Measurements from ENCODE around the gene STXBP6. TPM values are rescaled to one million over a fixed set of nuclear protein-coding genes. Genes with fewer than 3 reads are reported as not detected.

The STXBP6 gene
- total RNA-seq, 1 experiment from 2014 or later = 0.27 TPM

GRCh38 chr14:25042362-25043299 is 7.3 kb downstream of the STXBP6 start (continued):
- TF ChIP-seq, protein P1, sequence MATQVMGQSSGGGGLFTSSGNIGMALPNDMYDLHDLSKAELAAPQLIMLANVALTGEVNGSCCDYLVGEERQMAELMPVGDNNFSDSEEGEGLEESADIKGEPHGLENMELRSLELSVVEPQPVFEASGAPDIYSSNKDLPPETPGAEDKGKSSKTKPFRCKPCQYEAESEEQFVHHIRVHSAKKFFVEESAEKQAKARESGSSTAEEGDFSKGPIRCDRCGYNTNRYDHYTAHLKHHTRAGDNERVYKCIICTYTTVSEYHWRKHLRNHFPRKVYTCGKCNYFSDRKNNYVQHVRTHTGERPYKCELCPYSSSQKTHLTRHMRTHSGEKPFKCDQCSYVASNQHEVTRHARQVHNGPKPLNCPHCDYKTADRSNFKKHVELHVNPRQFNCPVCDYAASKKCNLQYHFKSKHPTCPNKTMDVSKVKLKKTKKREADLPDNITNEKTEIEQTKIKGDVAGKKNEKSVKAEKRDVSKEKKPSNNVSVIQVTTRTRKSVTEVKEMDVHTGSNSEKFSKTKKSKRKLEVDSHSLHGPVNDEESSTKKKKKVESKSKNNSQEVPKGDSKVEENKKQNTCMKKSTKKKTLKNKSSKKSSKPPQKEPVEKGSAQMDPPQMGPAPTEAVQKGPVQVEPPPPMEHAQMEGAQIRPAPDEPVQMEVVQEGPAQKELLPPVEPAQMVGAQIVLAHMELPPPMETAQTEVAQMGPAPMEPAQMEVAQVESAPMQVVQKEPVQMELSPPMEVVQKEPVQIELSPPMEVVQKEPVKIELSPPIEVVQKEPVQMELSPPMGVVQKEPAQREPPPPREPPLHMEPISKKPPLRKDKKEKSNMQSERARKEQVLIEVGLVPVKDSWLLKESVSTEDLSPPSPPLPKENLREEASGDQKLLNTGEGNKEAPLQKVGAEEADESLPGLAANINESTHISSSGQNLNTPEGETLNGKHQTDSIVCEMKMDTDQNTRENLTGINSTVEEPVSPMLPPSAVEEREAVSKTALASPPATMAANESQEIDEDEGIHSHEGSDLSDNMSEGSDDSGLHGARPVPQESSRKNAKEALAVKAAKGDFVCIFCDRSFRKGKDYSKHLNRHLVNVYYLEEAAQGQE (IDR thresholded peaks at IDR 0.05; ENCODE audit: low read depth) = no peak
- TF ChIP-seq EZH2phosphoT487 (IDR thresholded peaks at IDR 0.05; ENCODE audit: borderline replicate concordance) = no peak
- no peak for TF ChIP-seq SRF (IDR thresholded peaks at IDR 0.05; ENCODE audit: low read depth)
- TF ChIP-seq, protein P2, sequence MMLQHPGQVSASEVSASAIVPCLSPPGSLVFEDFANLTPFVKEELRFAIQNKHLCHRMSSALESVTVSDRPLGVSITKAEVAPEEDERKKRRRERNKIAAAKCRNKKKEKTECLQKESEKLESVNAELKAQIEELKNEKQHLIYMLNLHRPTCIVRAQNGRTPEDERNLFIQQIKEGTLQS (IDR thresholded peaks at IDR 0.05) = no peak
- no peak for TF ChIP-seq CBX3 (IDR thresholded peaks at IDR 0.05; ENCODE audit: low read depth)
- no peak for TF ChIP-seq FOSL1 (IDR thresholded peaks at IDR 0.05; ENCODE audit: low read depth)

DNA sequence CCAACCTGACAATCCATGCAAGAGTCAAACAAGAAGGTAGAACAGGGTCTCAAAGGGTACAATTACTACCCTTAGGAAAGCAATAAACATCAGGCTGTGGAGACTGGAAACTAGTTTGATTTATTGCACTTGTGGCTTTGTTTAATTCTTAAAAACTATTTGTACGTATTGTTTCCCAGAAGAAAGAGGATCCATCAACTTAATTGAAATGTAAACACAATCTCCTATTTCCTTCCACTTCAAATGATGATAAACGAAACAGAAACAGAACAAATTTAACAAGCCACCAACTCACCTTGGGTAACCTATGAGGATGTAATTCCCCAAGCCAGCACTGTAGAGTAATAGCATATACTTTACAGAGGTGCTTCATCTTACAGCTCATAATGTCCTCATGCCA is 8.0 kb downstream of the STXBP6 start:
- BruUV-seq (replicated peaks) = no TSS peak
- Histone ChIP-seq H4K20me1 (ENCODE audit: insufficient read depth) (no peaks in the 10 kb centered on the region), H3K79me2 (ENCODE audit: insufficient read depth, low read length) (no peaks in the 10 kb centered on the region), H3K9me2 (ENCODE audit: insufficient read depth) (no peaks in the 10 kb centered on the region), H3K4me2 (ENCODE audit: low read length) (no peak overlapping the region), H3K36me3 (ENCODE audit: control insufficient read depth in 1 of 2, insufficient read depth in 2 of 2, low read length in 2 of 2) (no peaks in the 10 kb centered on the region), H3K27me3 (ENCODE audit: insufficient read depth, low read length) (no peaks in the 10 kb centered on the region), H3K4me1 (ENCODE audit: control insufficient read depth in 1 of 2, insufficient read depth in 2 of 2, low read length in 2 of 2) (no peaks in the 10 kb centered on the region), H3K27ac (ENCODE audit: low read depth, low read length) (no peak overlapping the region), H3K9ac (ENCODE audit: low read length) (no peak overlapping the region), H2AFZ (ENCODE audit: low read depth, low read length, poor library complexity, severe bottlenecking) (no peak overlapping the region), H3K9me3 (ENCODE audit: control insufficient read depth in 1 of 2, insufficient read depth in 1 of 2, low read depth in 1 of 2, low read length in 2 of 2) (peaks cover 0 to 11% of the 10 kb centered on the region in 2 experiments; a peak in 2 of 4 replicates), H3K4me3 (replicated peaks in 1 of 2; ENCODE audit: low read depth in 1 of 2, low read length in 2 of 2) (no peak overlapping the region)
- no peak for TF ChIP-seq CEBPB (IDR thresholded peaks at IDR 0.05; ENCODE audit: low read depth)
- ChIA-PET RAD21 (ENCODE audit: low non-redundant PET in 1 of 2, low total read pairs in 2 of 2, uncharacterized antibody in 2 of 2, unreplicated experiment in 2 of 2) (no interaction called here), CTCF (no interaction called here), POLR2A (no interaction called here)
- intact Hi-C loops (cut with micrococcal nuclease) = no loop called here
- ATAC-seq (no peak), DNase-seq (ENCODE audit: low read depth, low spot score) (no peak)

Data from HCT116 (cell line).